ENCODE results near the gene PHF21A. TPM values are rescaled to one million over a fixed set of nuclear protein-coding genes. Genes with fewer than 3 reads are reported as not detected.

Gene PHF21A
- total RNA-seq, 2 experiments from 2014 or later = 36.2 to 40.4 TPM

DNA sequence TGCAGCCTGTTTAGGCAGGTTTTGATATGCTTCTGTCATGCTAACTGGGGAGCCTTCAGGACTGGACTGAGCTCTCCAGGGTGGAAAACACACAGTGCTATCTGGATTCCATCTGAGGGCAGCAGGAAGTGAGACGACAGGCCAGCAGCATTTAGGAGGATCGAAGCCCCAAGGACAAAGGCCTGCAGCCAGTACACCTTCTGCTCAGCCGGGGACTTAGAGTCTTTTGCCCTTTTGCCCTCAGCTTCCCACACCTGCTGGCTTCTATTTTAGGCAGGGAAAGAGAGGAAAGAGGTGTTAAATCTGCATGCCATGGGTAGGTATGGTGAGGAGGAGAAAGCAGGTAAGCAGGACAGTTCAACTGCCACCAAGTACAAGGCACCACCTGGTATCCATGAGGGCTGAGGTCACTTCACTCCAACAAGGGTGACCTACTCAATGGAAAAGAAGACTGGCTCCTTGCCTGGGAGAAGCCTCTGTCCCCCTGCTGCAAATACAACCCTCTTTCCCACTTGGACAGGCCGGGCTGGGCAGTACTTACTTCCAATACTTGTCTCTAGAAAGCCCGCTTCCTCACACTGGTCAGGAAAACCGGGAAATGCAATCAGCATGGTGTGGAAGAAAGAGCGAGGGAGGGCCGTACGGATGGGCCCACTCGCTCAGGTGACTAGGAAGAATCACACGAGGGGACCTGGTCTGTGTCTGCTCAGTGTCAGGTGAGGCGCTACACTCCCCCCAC, 186.5 kb downstream of the PHF21A start:
- ATAC-seq (no peak), DNase-seq (no peak)
- H3K27ac Mint-ChIP-seq = no peak overlapping the region
- intact Hi-C loops (cut with micrococcal nuclease) = no loop called here
- ChIA-PET CTCF (interaction anchor here (0.6 kb wide), 1 partner anchor 599 kb away, joined by 3 read pairs; no protein-coding TSS in a partner anchor), POLR2A (interaction anchor here (0.7 kb wide), 1 partner anchor 51 kb away, joined by 3 read pairs; no protein-coding TSS in a partner anchor)
- peaks cover 2% of the 10 kb centered on the region for H3K36me3 Mint-ChIP-seq (ENCODE audit: low read depth)
- H3K4me3 Mint-ChIP-seq = no peak overlapping the region
- peaks cover 14% of the 10 kb centered on the region for H3K4me1 Mint-ChIP-seq (ENCODE audit: low read depth)
- H3K9me3 Mint-ChIP-seq = no peaks in the 10 kb centered on the region
- H3K27me3 Mint-ChIP-seq = no peaks in the 10 kb centered on the region
- TF ChIP-seq, protein P1, sequence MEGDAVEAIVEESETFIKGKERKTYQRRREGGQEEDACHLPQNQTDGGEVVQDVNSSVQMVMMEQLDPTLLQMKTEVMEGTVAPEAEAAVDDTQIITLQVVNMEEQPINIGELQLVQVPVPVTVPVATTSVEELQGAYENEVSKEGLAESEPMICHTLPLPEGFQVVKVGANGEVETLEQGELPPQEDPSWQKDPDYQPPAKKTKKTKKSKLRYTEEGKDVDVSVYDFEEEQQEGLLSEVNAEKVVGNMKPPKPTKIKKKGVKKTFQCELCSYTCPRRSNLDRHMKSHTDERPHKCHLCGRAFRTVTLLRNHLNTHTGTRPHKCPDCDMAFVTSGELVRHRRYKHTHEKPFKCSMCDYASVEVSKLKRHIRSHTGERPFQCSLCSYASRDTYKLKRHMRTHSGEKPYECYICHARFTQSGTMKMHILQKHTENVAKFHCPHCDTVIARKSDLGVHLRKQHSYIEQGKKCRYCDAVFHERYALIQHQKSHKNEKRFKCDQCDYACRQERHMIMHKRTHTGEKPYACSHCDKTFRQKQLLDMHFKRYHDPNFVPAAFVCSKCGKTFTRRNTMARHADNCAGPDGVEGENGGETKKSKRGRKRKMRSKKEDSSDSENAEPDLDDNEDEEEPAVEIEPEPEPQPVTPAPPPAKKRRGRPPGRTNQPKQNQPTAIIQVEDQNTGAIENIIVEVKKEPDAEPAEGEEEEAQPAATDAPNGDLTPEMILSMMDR (IDR thresholded peaks at IDR 0.05) = no peak

DNA sequence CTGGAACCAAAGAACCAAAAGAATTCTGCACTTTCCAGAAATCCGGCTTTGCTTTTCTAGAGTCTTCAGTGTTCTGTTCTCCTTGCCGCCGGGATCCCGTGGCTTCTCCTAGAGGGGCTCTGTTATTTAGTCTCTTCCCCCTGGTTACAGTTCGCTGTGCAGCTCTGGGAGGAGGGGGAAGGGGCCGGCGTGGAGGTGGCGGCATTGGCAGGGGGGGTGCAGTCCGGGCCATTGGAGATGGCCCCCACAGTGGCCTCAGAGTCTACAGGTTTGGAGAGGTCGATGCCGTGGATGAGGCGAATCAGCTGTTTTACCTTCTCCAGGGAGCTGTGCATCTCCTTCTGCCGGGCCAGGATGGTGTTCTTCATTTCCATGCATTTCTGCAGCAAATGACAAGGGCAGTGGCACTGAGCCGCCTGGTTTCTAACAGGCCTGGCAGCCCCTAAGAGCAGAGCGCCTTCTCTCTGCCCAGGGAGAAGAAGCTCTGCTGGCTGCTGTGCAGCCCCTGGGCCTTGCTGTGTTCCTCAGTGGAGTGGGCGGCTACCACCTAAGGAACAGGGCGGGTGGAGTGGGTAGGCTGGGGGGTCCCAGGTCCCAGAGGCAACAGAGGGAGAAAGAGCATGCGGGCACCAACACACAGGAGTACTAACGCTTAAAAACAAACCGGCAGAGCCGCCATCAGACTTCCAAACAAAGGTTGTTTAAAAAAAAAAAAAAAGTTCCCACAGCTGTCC, 187.2 kb downstream of the PHF21A start:
- Mint-ChIP-seq H3K4me3 (no peak overlapping the region), H3K4me1 (ENCODE audit: low read depth) (peaks cover 18% of the 10 kb centered on the region), H3K27ac (no peak overlapping the region), H3K27me3 (no peaks in the 10 kb centered on the region), H3K9me3 (no peaks in the 10 kb centered on the region), H3K36me3 (ENCODE audit: low read depth) (peaks cover 2% of the 10 kb centered on the region)
- ChIA-PET CTCF (interaction anchor here (0.6 kb wide), 1 partner anchor 598 kb away, joined by 3 read pairs; no protein-coding TSS in a partner anchor), POLR2A (interaction anchor here (0.7 kb wide), 1 partner anchor 50 kb away, joined by 3 read pairs; no protein-coding TSS in a partner anchor)
- intact Hi-C loops (cut with micrococcal nuclease) = no loop called here
- DNase-seq (no peak), ATAC-seq (no peak)
- TF ChIP-seq, protein P1 (IDR thresholded peaks at IDR 0.05) = no peak

GRCh38 chr11:45933131-45933831, 188.0 kb downstream of the PHF21A start:
- CTCF ChIA-PET = interaction anchor here (0.8 to 1.5 kb wide), 2 partner anchors 10 to 375 kb away, joined by 3 read pairs; no protein-coding TSS in a partner anchor

DNA sequence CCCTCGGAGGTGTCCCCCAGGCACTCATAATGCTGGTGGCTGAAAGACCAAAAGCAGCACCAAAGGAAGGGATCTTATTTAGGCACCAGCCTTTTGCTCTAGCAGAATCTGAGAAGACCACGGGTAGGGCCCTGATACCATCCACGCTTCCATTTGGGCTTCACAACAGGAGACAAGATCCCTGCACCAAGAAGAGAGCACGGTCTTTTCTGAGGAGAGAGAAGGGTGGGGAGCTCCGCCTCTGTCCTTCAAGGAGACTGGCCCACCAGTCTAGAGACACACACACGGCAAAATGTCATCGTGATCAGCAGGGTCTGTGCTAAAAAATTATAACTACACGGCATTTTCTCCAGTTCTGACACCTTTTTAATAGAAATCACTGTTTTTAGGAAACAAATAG, 189.0 kb downstream of the PHF21A start:
- ChIA-PET POLR2A (no interaction called here), CTCF (interaction anchor here (0.8 to 1.5 kb wide), 2 partner anchors 9 to 376 kb away, joined by 3 read pairs; no protein-coding TSS in a partner anchor)
- Mint-ChIP-seq H3K27me3 (no peaks in the 10 kb centered on the region), H3K4me1 (ENCODE audit: low read depth) (peaks cover 23% of the 10 kb centered on the region), H3K9me3 (no peaks in the 10 kb centered on the region), H3K27ac (no peak overlapping the region), H3K4me3 (no peak overlapping the region), H3K36me3 (ENCODE audit: low read depth) (peaks cover 2% of the 10 kb centered on the region)
- TF ChIP-seq, protein P1 (IDR thresholded peaks at IDR 0.05) = no peak
- ATAC-seq (no peak), DNase-seq (no peak)
- intact Hi-C loops (cut with micrococcal nuclease) = no loop called here

More at GRCh38 chr11:45933131-45933831, 188.0 kb downstream of the PHF21A start:
- intact Hi-C loops (cut with micrococcal nuclease) = no loop called here
- Mint-ChIP-seq H3K4me1 (ENCODE audit: low read depth) (peaks cover 18% of the 10 kb centered on the region), H3K36me3 (ENCODE audit: low read depth) (peaks cover 2% of the 10 kb centered on the region), H3K27me3 (no peaks in the 10 kb centered on the region), H3K27ac (no peak overlapping the region), H3K9me3 (no peaks in the 10 kb centered on the region), H3K4me3 (no peak overlapping the region)
- TF ChIP-seq, protein P1 (IDR thresholded peaks at IDR 0.05) = no peak
- ATAC-seq = no peak
- POLR2A ChIA-PET = no interaction called here
- no peak for DNase-seq

All from activated CD8-positive, alpha-beta T cell treated with anti-CD3 and anti-CD28 coated beads for 36 hours (primary cell).